SK-N-DZ (cell line): ENCODE measurements around the gene RANBP17.
"Not testable (repeated sequence)": the region's sequence is repeated elsewhere in the genome, so short reads cannot be mapped to it uniquely, and the experiment has no call there.

Experiments used
- DNase-seq: peaks from one replicate; pipeline ENCODE4 v3.0.0-alpha.2; 2015; ENCODE audit warnings: low spot score

The RANBP17 gene

DNA sequence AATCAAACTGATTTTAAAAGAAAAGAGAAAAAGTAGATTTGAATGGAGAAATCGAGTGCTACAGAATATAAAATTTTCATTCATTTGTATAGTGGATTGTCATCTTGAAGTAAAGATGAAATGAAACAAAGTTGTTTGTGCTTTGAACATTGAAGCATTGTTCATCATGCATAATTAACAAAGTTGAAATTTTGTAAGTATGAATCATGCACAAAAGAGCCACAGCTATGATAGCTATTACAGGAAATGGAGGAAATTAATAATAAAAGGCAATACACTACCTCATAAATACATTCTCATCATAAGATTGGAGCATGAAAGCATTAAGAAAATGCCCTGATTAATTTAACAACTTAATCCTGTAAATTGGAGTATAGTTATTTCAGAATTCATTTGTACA, 293.8 kb downstream of the RANBP17 start:
- no peak for DNase-seq

DNA sequence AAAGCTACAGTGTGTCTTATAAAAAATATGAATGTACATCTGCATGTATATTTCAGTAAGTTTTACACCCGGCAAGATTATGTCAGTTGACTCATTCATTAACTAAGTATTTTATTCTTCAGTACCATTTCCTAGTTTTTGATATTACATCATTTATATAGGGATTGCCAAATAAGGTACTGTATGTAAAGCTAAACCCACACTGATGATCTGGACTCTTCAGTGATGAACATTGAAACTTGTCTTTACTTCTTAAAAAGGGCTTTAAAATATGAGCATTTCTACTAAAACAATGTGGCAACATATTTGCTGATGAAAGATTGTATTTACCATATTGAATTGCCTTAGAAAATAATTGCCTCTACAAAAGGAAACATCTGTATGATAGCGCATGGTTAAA, 295.5 kb downstream of the RANBP17 start:
- DNase-seq = no peak

DNA sequence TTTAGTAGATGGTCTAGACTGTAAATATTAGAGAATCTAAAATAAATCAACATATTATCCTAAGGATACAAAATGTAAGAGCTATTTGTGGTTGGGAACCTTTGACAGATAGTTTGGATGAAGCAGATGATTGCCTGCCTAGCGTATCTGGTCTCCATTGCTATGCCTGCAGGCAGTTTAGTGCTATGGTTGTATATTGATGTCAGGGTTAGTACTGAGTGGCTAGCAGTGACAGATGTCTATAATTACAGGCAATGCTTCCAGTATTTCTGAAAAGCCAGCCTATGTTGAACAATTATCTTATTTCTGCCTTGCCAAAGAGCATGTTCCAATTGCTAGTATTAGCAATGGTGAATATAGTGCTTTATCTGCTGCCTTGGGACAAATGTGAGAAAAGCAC, 296.0 kb downstream of the RANBP17 start:
- DNase-seq = no peak

DNA sequence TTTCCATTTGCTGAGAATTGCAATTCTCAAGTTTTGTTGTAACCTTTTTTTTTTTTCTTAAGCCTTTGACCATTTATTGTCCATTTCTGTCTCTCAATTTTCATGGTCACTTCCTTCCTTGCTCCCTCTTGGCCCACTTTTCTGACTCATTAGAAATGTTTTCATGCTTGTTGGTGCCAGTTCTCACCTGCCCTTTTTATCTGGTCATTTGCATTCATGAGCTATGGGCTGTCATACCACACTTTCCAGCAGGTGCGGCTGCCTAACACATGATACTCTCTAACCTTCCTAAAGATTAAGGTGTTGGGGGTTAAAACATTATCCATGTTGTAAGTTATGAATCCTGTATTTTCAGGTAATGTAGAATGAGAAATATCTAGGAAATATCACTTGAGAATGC, 296.8 kb downstream of the RANBP17 start:
- no peak for DNase-seq

DNA sequence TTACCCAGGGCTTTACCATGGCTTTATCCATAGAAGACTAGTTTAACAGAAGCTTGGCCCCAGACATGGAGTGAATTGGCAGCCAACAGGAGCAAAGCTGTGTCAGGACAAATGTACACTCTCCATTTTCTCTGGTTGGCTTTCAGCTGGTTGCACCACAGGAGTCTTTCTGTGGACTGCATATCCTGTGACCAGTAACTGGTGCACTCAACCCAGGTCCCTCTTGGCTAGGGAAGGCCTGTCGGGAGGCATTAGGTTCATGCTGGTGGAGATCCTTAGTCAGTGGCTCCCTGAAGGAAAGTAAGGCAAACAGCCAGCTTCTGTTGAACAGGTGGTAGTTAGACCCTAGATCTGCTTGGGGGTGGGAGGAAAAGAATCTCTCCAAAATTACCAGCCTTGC, 300.3 kb downstream of the RANBP17 start:
- no peak for DNase-seq

DNA sequence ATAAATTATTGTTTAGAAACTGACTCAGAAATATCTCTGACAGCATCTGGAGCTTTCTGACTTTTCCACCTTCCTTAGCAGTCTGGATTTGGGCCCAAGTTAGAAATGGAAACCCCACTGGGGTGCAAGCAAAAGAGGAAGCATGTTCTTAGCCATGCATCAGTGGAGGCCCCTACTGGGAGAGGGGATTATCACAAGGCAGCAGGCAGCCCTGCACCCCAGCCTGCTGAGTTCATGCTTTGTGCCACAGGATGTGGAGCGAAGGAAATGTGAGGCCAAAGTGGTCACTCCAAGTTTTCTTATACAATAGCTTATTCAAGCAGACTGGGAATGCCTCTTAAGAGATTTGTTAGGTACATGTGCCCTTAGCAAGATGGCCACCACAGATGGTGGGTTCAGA, 300.8 kb downstream of the RANBP17 start:
- peak; percentile 21 for DNase-seq

DNA sequence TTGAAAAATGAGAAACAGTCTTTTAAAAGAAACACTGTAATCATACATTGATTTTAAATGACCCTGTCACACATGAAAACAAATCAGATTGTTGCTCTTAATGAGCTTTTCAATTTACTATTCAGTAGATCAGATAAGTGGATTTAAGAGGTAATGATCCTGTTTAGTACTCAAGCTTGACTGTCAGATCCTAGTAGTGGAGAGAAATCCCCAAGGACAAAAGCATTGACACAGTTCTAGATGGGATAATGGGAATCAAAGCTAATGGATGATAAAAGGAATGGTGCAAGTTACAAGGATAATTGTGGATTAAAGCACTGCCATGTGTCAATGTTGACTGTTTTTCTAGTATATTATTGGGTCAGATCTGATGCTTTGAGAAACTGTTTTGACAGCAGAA, 304.9 kb downstream of the RANBP17 start:
- DNase-seq = peak; percentile 87

DNA sequence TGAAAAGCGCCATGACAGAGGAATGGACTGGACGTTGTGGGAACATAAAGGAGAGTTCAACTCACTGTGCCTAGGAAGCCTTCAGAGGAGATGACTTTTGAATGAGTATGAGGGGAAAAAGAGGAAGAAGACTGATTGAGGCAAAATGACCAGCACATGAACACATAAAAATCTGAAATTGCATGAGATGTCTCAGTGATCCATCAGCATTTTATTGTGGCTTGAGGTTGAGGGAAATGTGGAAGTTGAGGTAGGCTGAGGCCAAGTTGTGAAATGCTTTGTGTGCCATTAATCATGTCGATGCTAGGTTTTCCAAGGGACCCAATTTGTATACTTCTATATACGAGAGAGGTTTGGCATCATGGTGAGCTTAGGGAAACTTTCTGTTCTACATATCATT, 306.4 kb downstream of the RANBP17 start:
- DNase-seq = no peak

DNA sequence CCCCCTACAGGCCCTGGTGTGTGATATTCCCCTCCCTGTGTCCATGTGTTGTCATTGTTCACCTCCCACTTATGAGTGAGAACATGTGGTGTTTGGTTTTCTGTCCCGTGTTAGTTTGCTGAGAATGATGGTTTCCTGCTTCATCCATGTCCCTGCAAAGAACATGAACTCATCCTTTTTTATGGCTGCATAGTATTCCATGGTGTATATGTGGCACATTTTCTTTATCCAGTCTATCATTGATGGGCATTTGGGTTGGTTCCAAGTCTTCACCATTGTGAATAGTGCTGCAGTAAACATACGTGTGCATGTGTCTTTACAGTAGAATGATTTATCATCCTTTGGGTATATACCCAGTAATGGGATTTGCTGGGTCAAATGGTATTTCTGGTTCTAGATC, 313.1 kb downstream of the RANBP17 start:
- DNase-seq = not testable (repeated sequence)

DNA sequence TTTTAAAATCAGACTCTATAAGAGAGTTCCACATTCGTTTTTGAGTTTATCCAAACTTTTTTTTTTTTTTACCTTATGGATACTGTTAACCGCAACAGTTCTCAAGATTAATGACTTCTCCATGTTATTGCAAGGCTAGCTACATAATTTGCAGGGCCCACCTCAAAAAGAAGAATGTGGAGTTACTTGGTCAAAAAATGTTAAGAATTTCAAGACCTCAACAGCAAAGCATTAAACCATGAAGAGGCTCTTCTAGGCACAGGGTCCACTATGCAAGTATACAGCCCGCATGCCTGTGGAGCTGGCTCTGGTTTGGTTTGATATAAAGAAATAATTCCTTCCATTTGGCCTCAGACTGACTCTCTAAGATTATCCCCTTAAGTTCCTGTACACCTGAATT, 313.9 kb downstream of the RANBP17 start:
- no peak for DNase-seq

DNA sequence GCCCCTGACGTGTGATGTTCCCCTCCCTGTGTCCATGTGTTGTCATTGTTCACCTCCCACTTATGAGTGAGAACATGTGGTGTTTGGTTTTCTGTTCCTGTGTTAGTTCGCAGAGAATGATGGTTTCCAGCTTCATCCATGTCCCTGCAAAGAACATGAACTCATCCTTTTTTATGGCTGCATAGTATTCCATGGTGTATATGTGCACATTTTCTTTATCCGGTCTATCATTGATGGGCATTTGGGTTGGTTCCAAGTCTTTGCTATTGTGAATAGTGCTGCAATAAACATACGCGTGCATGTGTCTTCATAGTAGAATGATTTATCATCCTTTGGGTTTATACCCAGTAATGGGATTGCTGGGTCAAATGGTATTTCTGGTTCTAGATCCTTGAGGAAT, 316.4 kb downstream of the RANBP17 start:
- not testable (repeated sequence) for DNase-seq

DNA sequence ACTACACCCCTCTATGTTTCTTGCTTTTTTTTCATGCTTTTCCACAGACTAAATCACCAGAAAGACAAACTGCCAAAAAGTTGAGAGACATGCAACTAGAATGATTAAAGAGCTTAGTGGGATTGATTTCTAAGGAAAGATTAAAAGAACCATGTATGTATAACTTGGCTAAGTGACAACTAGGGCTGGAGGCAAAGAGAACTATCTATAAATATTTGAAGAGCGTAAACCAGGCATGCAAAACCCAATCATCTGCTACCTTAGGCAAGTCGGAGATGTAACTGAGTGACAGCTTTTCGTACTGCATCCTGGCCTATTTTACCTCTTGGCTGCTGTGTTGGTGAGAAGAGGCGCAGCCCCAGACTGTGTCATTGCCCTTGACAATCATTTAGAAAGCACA, 326.2 kb downstream of the RANBP17 start:
- DNase-seq = no peak

DNA sequence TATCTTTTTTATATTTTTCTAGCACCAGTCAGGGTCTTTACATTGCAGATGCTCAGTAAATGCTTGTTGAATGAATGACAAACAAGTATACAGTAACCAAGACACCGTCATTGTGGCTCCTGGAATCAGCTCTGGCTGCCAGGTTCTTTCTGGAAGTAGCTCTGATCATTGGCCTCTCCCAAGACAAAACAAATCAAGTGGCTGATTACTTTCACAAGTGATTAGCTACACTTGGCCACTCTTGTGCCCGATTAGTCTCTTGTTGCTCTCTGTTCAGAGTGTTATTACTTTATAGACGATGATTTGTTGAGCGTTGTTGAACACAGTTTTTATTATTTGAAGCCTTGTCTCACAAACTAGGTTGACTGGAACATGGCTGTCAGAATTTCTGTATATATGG, 327.6 kb downstream of the RANBP17 start:
- DNase-seq = no peak

DNA sequence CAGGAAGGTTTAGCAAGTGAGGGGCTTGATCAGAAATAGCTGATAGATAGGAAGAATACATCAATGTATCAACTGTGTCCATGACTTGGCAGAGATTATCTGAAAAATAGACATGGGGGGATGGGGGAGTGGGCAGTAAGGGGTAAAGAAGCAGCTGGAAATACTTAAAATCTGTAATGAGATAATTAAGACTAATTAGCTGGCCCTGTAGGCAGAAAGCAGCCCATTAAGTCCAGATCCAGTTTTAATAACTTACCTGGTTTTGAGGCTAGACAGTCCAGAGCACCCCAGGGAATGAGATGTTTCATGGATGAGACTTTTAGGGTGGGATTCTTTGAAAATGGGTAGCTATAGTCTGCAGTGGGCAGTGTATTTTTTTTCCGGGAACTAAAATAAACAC, 330.3 kb downstream of the RANBP17 start:
- peak; percentile 15 for DNase-seq

DNA sequence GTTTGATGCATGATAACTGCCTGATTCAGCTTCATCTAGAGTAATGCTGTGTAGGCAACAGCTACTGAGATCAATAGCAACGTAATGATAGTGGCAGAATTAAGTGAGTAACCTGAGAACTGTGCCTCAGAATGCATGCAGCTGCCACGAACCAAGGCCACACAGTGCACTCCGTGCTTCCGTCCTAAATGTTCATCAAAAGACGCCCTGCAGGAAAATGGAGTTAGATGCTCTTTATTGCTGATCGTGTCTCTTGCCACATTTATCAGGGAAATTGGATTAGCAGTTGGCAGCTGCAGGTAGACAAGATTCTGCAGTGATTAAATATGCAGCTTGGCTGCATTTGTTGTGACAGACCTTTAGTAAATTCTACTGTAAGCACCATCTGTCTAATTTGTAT, 339.5 kb downstream of the RANBP17 start:
- DNase-seq = peak; percentile 94

DNA sequence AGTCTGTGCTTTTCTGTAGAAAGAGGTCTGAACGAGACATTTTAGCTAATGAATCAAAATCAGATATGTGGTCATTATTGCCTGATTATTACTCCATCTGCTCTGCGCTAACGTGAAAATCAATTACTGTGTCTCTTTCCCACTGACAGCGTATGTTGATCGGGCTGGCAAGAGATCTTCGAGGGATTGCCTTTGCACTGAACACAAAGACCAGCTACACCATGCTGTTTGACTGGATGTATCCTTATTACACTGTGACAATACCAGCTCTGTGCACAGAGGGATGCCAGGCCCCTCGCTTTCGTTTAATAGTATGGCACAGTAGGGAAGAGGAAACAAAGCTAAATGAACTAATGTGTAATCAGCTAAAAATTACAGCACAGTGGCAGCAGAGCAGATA, 343.6 kb downstream of the RANBP17 start:
- peak; percentile 70 for DNase-seq

DNA sequence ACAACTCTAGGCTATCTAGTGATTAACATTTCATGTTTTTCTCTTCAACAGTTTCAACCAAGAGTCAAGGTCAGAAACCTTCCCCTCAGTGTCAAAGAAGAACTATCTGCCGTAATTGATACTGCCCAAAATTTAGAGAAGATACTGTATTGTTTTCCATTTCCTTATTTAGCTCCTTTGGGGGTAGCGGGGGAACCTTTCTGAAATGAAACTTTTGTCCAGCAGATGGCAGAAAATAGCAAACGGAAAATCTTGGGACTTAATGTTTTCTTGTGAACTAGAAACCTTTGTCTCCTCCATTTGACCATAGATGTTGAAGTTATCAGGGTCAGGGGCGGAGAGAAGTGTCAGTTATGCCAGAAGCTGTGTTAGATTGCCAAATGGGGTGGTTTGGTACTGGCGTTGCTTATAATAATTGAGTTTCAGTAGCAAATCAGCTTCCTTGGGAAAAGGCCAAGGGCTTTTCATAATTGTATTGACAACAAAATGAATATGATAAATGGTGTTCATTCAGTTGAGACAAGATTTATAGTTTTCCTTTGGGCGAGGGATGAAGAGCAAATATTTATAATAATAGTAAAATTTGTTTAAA, 345.5 kb downstream of the RANBP17 start:
- DNase-seq = peak; percentile 64

DNA sequence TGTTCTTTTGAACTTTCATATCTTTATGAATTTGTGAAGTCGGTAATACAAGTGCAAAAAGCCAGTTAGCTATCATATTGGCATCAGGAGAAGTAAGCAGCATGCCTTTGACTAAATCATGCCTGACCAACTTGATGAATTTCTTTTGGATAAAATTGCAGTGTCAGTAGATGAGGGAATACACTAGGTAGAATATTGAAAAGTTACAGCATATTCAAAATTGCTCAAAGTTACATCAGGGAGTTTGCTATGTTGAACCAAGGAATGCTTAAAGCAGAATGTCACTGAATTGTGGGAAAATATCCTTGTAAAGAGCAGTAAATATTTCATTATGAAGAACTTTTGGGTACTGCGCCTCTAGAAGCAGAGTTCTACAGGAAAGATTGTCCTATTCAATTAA, 360.1 kb downstream of the RANBP17 start:
- DNase-seq = no peak

DNA sequence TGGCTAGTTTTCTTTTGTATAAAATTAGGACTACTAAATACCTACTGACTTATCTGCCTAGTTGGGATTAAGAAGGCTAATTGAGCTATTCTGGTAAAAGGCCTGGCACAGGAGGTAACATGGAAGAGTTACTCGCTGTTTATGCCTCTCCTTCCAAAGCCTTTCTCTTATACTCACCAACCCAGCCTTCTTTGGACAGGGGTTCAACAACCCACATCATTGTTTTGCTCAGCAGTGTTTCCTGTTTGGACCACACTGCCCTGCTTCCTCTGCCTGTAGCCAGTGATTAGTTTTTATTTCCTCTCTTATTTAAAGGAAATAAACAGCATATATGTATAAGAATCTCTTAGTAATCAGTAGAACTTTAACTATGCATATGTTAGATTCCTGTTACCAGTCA, 362.1 kb downstream of the RANBP17 start:
- DNase-seq = no peak

DNA sequence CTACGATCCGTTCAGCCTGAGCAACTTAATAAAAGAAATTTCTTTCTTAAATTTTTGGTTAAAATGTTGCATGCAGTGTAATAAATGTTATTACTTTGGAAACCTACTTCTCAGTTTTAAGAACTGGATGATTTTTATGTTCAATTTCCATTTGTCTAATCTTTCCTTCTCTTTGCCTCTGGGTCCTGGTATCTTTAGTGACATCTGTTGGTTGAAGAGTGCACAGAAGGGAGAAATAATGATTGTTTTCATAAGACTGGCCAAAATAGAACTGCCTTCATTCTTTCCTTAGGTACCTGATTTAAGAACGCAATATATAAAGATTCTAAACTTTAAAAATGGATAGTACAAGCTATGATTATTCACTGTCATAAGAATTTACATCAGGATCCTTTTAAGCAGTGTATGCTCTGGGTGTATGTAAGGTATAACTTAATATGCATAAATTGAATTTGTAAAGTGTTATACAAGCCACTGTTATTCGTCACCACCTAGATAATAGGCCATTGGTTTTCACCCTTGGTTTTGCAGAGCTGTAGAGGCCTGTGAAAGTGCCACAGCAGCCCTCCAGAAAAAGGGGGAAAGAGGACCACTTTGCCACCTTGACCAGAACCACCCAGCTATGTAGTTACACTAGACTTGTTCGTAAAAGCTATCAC, 364.4 kb downstream of the RANBP17 start:
- DNase-seq = no peak

DNA sequence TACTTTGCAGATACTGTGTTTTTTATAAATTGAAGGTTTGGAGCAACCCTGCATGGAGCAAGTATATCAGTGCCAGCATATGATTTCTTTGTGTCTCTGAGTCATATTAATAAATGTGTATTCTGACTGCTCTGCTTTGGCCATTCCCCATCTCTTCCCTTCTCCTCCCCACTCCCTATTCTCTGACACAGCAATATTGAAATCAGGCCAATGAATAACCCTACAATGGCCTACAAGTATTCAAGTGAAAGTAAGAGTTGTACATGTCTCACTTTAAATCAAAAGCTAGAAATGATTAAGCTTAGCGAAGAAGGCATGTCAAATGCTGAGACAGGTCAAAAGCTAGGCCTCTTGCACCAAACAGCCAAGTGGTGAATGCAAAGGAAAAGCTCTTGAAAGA, 365.0 kb downstream of the RANBP17 start:
- DNase-seq = no peak

DNA sequence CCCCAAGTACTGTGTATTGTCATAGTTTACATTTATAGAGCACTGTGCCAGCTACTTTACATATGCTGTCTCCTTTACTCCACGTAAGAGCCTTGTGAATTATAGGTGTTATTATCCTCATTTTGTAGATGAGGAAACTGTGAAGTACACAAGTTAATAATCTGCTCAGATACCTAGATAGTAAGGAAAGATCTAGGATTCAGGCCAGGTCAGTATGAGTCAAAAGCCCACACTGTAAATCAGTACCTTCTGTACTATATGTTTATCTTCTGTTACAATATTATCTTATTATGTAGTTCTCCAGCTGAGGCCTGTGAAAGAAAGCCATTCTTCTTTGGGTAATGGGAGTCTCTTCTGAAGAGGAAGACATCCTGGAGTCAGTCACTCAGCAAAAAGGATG, 374.8 kb downstream of the RANBP17 start:
- DNase-seq = no peak

DNA sequence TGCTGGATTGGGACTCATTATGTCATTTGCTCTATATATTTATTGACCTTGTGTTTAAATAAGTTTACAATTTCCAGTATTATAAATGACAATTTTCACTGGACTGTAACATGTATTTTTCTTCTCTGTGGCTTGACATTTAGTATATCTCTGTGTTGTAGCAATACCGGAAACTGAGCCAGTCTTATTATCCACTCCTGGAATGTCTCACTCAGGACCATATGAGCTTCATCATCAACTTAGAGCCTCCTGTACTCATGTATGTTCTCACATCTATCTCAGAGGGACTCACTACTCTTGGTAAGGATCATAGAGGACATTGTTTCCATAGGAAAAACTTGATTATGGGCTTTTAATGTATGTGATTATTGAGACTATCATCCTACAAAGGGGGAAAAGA, 380.7 kb downstream of the RANBP17 start:
- DNase-seq = no peak

DNA sequence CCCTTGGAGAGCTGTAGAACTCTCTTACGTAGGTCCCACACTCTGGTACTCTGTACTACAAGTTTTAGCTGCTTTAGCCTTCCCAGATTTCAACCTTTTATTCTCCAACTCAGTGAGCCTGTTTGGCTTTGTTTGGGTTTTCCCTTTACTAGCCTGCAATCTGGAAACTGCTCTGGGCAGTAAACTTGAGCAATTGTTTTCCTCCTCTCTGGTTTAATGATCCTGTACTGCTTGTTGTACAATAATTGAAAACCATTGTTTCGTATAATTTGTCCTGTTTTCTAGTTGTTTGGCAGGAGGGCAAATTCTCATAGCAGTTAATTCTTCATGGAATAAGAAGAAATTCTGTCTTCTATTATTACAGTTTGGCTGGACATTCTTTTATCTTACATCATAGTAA, 384.4 kb downstream of the RANBP17 start:
- no peak for DNase-seq
